GM12878 (cell line): ENCODE measurements around the gene ATP2B1. TPM values are rescaled to one million over a fixed set of nuclear protein-coding genes. Genes with fewer than 3 reads are reported as not detected.
A peak's percentile ranks its signal among the peaks of the same experiment; 100 is the strongest.

Source experiments
- ATAC-seq: fragments of 200-7000 bp; cut with Tn5 transposase; 3 replicates; pipeline ENCODE4 v1.9.1; 2020; ENCODE audit warnings: mild to moderate bottlenecking, moderate library complexity
- BruUV-seq: library from RNA; stranded (reverse); fragments of 400-500 nt; replicated peaks from 2 replicates; lab custom pipeline; 2021; lab: Mats Ljungman, UMichigan
- CTCF ChIA-PET: fragments of 300-600 bp; sonication (Branson Sonifier 250); formaldehyde crosslinking; extraction: SDS; loops from one replicate; lab custom pipeline; 2021; ENCODE audit warnings: inconsistent platforms; lab: Yijun Ruan, JAX
- POLR2A ChIA-PET: fragments of 350-600 bp; formaldehyde crosslinking; extraction: SDS; loops from one replicate; lab custom pipeline; 2021; ENCODE audit warnings: inconsistent platforms; lab: Charles Lee
- RAD21 ChIA-PET: fragments of 300-600 bp; sonication (Branson Sonifier 250); formaldehyde crosslinking; loops from one replicate; lab custom pipeline; 2023; ENCODE audit warnings: antibody characterized with exemption; ENCODE audit not compliant: unreplicated experiment; lab: Charles Lee
- SMC1A ChIA-PET: fragments of 300-600 bp; sonication (Branson Sonifier 250); formaldehyde crosslinking; loops from one replicate; lab custom pipeline; 2023; ENCODE audit not compliant: unreplicated experiment, uncharacterized antibody; lab: Charles Lee
- DNase-seq: peaks from one replicate; pipeline ENCODE4 v3.0.0-alpha.2; 2011; ENCODE audit warnings: low read depth, low spot score
- FAIRE-seq: peaks from 3 replicates; lab custom pipeline; 2011; peaks lifted over from hg19 to GRCh38; lab: Jason Lieb, UNC
- H2AFZ ChIP-seq: 2 replicates; pipeline ENCODE4 v1.6.0; 2011; ENCODE audit warnings: low read depth, low read length, control low read depth; ENCODE audit not compliant: control insufficient read depth
- H3K27ac ChIP-seq: 2 replicates; pipeline ENCODE4 v1.5.1; 2011; ENCODE audit warnings: control low read depth; ENCODE audit not compliant: control insufficient read depth, insufficient read depth
- H3K27me3 ChIP-seq, 2 experiments: replicated peaks in 1 of 2; 2 replicates each; pipeline versions ENCODE4 v1.6.0 to v1.6.1; 2011; ENCODE audit warnings: low read length in 1 of 2; ENCODE audit not compliant: control insufficient read depth in 2 of 2, insufficient read depth in 2 of 2
- H3K36me3 ChIP-seq, 2 experiments: 2 replicates each; pipeline ENCODE4 v1.5.1; 2011; ENCODE audit warnings: low read length in 1 of 2; ENCODE audit not compliant: control insufficient read depth in 2 of 2, insufficient read depth in 2 of 2
- H3K4me1 ChIP-seq: 2 replicates; pipeline ENCODE4 v1.6.1; 2011; ENCODE audit warnings: mild to moderate bottlenecking, low read length, moderate library complexity, mixed read lengths; ENCODE audit not compliant: control insufficient read depth, insufficient read depth
- H3K4me2 ChIP-seq: 2 replicates; pipeline ENCODE4 v1.6.0; 2011; ENCODE audit warnings: control low read depth; ENCODE audit not compliant: control insufficient read depth, insufficient read depth
- H3K4me3 ChIP-seq: fragments of 200-600 bp; sonication (generic); 2 replicates; pipeline ENCODE4 v1.5.1; 2016
- H3K79me2 ChIP-seq: 2 replicates; pipeline ENCODE4 v1.6.0; 2011; ENCODE audit warnings: low read length; ENCODE audit not compliant: control insufficient read depth, insufficient read depth
- H3K9ac ChIP-seq: 2 replicates; pipeline ENCODE4 v1.8.0; 2011; ENCODE audit warnings: low read length, control low read depth, mixed read lengths; ENCODE audit not compliant: control insufficient read depth, insufficient read depth
- H3K9me3 ChIP-seq: replicated peaks from 3 replicates; pipeline ENCODE4 v1.5.1; 2011; ENCODE audit warnings: mild to moderate bottlenecking, low read length; ENCODE audit not compliant: control insufficient read depth, insufficient read depth
- H4K20me1 ChIP-seq: 2 replicates; pipeline ENCODE4 v1.6.0; 2011; ENCODE audit not compliant: control insufficient read depth, insufficient read depth
- BHLHE40 ChIP-seq, 2 experiments: fragments of 450-650 bp in 1 of 2; IDR thresholded peaks; 2 replicates each; pipeline ENCODE4 v1.6.1; 2011 to 2017; ENCODE audit warnings: low read depth in 2 of 2, borderline replicate concordance in 1 of 2, improper control_type of control experiment in 1 of 2, low read length in 1 of 2, mild to moderate bottlenecking in 1 of 2
- RUNX3 ChIP-seq: IDR thresholded peaks from 2 replicates; pipeline ENCODE4 v1.6.1; 2012; ENCODE audit warnings: low read length, inconsistent platforms
- ZBTB33 ChIP-seq: fragments of 450-650 bp; IDR thresholded peaks from 2 replicates; pipeline ENCODE4 v1.6.1; 2017; ENCODE audit warnings: mild to moderate bottlenecking
- WGBS: methylation state at CpG from one replicate; pipeline ENCODE4 v1.1.6; 2016; ENCODE audit warnings: low lambda C conversion rate; ENCODE audit not compliant: insufficient replicate concordance, insufficient coverage; ENCODE audit errors: missing lambda C conversion rate; 5-methylcytosine and 5-hydroxymethylcytosine counted together
- in situ Hi-C: fragments of 300-500 bp; cut with MboI; formaldehyde crosslinking; loops from 9 replicates; pipeline ENCODE4 v1.14.3; 2018; ENCODE audit warnings: mixed read lengths
- intact Hi-C: fragments of 100-400 bp; cut with micrococcal nuclease; formaldehyde crosslinking; loops from one replicate; pipeline ENCODE4 v1.14.2; 2022; ENCODE audit not compliant: unreplicated experiment
- polyA plus RNA-seq, 11 experiments: library from polyadenylated mRNA; depleted of rRNA in 4 of 11; unstranded in 6 of 11; stranded (reverse) in 5 of 11; fragments of >200 nt; fragmentation: Nextera tagmentation in 4 of 11; fragmentation: Illumina TruSeq in 1 of 11; extraction: Ambion mirVana in 4 of 11; extraction: Trizol in 1 of 11; gene quantifications; 1 replicate in 1 of 11; 2 replicates in 10 of 11; pipeline versions ENCODE4 v1.2.1 to v1.2.3, GENCODE V29; 2011 to 2016; ENCODE audit warnings: inconsistent platforms in 2 of 11, missing spikeins in 2 of 11, low read depth in 1 of 11
- total RNA-seq, 4 experiments: library from RNA; depleted of rRNA in 3 of 4; stranded (reverse); fragments of >200 nt in 3 of 4; fragmentation: Illumina TruSeq in 1 of 4; extraction: Trizol in 1 of 4; gene quantifications; 2 replicates each; pipeline versions ENCODE4 v1.2.1 to v1.2.3, GENCODE V29; 2013 to 2021

Gene ATP2B1
- total and polyA plus RNA-seq, 10 of the 15 experiments (the other 5 are each of a cell fraction or from before 2014, with no cell fraction given): 15.9 to 67.8 (median 48.5) TPM

- POLR2A ChIA-PET: interaction anchor here (1.6 kb wide), 1 partner anchor 45 kb away, joined by 6 read pairs; no protein-coding TSS in a partner anchor
- SMC1A ChIA-PET: interaction anchor here (0.7 to 8.6 kb wide), 12 partner anchors 11 to 135 kb away, joined by 3 to 70 read pairs (median 4); no protein-coding TSS in a partner anchor
- FAIRE-seq (peak; percentile 31), ATAC-seq (peak; percentile 30), DNase-seq (no peak)
- H3K4me3 ChIP-seq: no peak overlapping the region
- peak overlapping the region; percentile 56 for H3K27ac ChIP-seq
- peaks cover 19% of the 10 kb centered on the region; the same call in 1 of the 2 replicates for H3K4me1 ChIP-seq
- in situ Hi-C loops (no loop called here), intact Hi-C loops (loop anchor here (2.0 kb wide), 1 partner anchor 45 kb away; no protein-coding TSS in a partner anchor)
- H3K9me3 ChIP-seq: no peaks in the 10 kb centered on the region
- H3K4me2 ChIP-seq: peak overlapping the region; percentile 74
- 14% methylated on average over 3 of the region's 4 CpGs for WGBS
- RAD21 ChIA-PET: interaction anchor here (0.7 to 1.1 kb wide), 4 partner anchors 15 to 82 kb away, joined by 3 to 4 read pairs (median 3); no protein-coding TSS in a partner anchor
- no peaks in the 10 kb centered on the region for H3K27me3 ChIP-seq
- H4K20me1 ChIP-seq: no peaks in the 10 kb centered on the region
- no peak overlapping the region for H2AFZ ChIP-seq
- no TSS peak for BruUV-seq
- peaks cover 79% of the 10 kb centered on the region for H3K79me2 ChIP-seq
- no peak overlapping the region for H3K9ac ChIP-seq
- peak; percentile 27; the same call in 1 of the 2 replicates for TF ChIP-seq RUNX3
- no peak for TF ChIP-seq ZBTB33
- TF ChIP-seq BHLHE40 (IDR thresholded peaks at IDR 0.05; ENCODE audit: borderline replicate concordance in 1 of 2, low read depth in 2 of 2, low read length in 1 of 2): peak in 1 of 2 experiments; percentile 40; a peak in 1 of 4 replicates
- CTCF ChIA-PET: interaction anchor here (0.6 to 1.2 kb wide), 4 partner anchors 8 to 352 kb away, joined by 3 to 4 read pairs (median 4); no protein-coding TSS in a partner anchor
- H3K36me3 ChIP-seq: 0 out of 4 replicates have a peak, but pooled peaks cover 0 to 3% of the 10 kb centered on the region in 2 experiments
Measured at GRCh38 chr12:89661706-89662330, 46.8 kb downstream of the ATP2B1 start.
